ENCODE data around the gene TRPM2.
"Not testable (repeated sequence)": the region's sequence is repeated elsewhere in the genome, so short reads cannot be mapped to it uniquely, and the experiment has no call there.

Gene TRPM2

GRCh38 chr21:44375281-44375651 lies 21.8 kb downstream of the TRPM2 start:
- DNase-seq (ENCODE audit: low read depth) = no peak

GRCh38 chr21:44375761-44376241 lies 22.4 kb downstream of the TRPM2 start:
- no peak for DNase-seq (ENCODE audit: low read depth)

- no peak for DNase-seq (ENCODE audit: low read depth)
Measured at GRCh38 chr21:44376606-44377005, 23.2 kb downstream of the TRPM2 start.

GRCh38 chr21:44377201-44377921 lies 23.9 kb downstream of the TRPM2 start:
- DNase-seq (ENCODE audit: low read depth) = no peak

- DNase-seq (ENCODE audit: low read depth) = no peak
Measured at GRCh38 chr21:44377922-44378645, 24.7 kb downstream of the TRPM2 start.

GRCh38 chr21:44378646-44379514 lies 25.5 kb downstream of the TRPM2 start:
- no peak for DNase-seq (ENCODE audit: low read depth)

- no peak for DNase-seq (ENCODE audit: low read depth)
Measured at GRCh38 chr21:44379515-44379848, 26.1 kb downstream of the TRPM2 start.

GRCh38 chr21:44379991-44380865 lies 26.8 kb downstream of the TRPM2 start:
- DNase-seq (ENCODE audit: low read depth) = no peak

- DNase-seq (ENCODE audit: low read depth) = no peak
Measured at GRCh38 chr21:44380876-44381275, 27.5 kb downstream of the TRPM2 start.

GRCh38 chr21:44381874-44382273 lies 28.5 kb downstream of the TRPM2 start:
- DNase-seq (ENCODE audit: low read depth) = no peak

- DNase-seq (ENCODE audit: low read depth) = no peak
Measured at GRCh38 chr21:44382536-44382935, 29.1 kb downstream of the TRPM2 start.

- DNase-seq (ENCODE audit: low read depth) = no peak
Measured at GRCh38 chr21:44383216-44383615, 29.8 kb downstream of the TRPM2 start.

GRCh38 chr21:44384968-44385367 lies 31.5 kb downstream of the TRPM2 start:
- DNase-seq (ENCODE audit: low read depth) = no peak

- no peak for DNase-seq (ENCODE audit: low read depth)
Measured at GRCh38 chr21:44389335-44389734, 35.9 kb downstream of the TRPM2 start.

- no peak for DNase-seq (ENCODE audit: low read depth)
Measured at GRCh38 chr21:44390886-44391285, 37.5 kb downstream of the TRPM2 start.

GRCh38 chr21:44391345-44392091 lies 38.1 kb downstream of the TRPM2 start:
- DNase-seq (ENCODE audit: low read depth) = no peak

- DNase-seq (ENCODE audit: low read depth) = no peak
Measured at GRCh38 chr21:44392185-44392584, 38.8 kb downstream of the TRPM2 start.

GRCh38 chr21:44392916-44393315 lies 39.5 kb downstream of the TRPM2 start:
- no peak for DNase-seq (ENCODE audit: low read depth)

GRCh38 chr21:44394733-44395132 lies 41.3 kb downstream of the TRPM2 start:
- no peak for DNase-seq (ENCODE audit: low read depth)

- no peak for DNase-seq (ENCODE audit: low read depth)
Measured at GRCh38 chr21:44395260-44395659, 41.8 kb downstream of the TRPM2 start.

- DNase-seq (ENCODE audit: low read depth) = not testable (repeated sequence)
Measured at GRCh38 chr21:44396803-44397202, 43.4 kb downstream of the TRPM2 start.
